H1 (cell line): Measurements from ENCODE around the gene APLP1. TPM values are rescaled to one million over a fixed set of nuclear protein-coding genes. Genes with fewer than 3 reads are reported as not detected.
A peak's percentile ranks its signal among the peaks of the same experiment; 100 is the strongest.

Source experiments
- CTCF ChIA-PET: fragments of 300-600 bp; sonication (Branson Sonifier 250); formaldehyde crosslinking; loops from one replicate; lab custom pipeline; 2021; ENCODE audit not compliant: partially characterized antibody; lab: Charles Lee
- POLR2A ChIA-PET: fragments of 300-600 bp; sonication (Branson Sonifier 250); formaldehyde crosslinking; loops from one replicate; lab custom pipeline; 2021; ENCODE audit warnings: inconsistent platforms; ENCODE audit not compliant: partially characterized antibody; lab: Charles Lee
- DNase-seq, 2 experiments: peaks; one replicate each; pipeline versions ENCODE4 v3.0.0 to v3.0.0-alpha.2; 2010 to 2022; ENCODE audit warnings: low spot score in 2 of 2, low read depth in 1 of 2, mixed read lengths in 1 of 2
- FAIRE-seq: peaks from 2 replicates; lab custom pipeline; 2011; peaks lifted over from hg19 to GRCh38; lab: Jason Lieb, UNC
- H2AFZ ChIP-seq: 2 replicates; pipeline ENCODE4 v1.8.1; 2012; ENCODE audit warnings: low read length, inconsistent platforms
- H2AK5ac ChIP-seq: 2 replicates; pipeline ENCODE4 v1.6.1; 2013; ENCODE audit warnings: low read depth, low read length
- H2BK120ac ChIP-seq: replicated peaks from 2 replicates; pipeline ENCODE3; 2013; ENCODE audit warnings: low read depth, low read length, inconsistent platforms
- H2BK12ac ChIP-seq: 2 replicates; pipeline ENCODE4 v1.6.1; 2013; ENCODE audit warnings: low read depth, low read length
- H2BK15ac ChIP-seq: 2 replicates; pipeline ENCODE4 v1.6.1; 2013; ENCODE audit warnings: low read length
- H2BK20ac ChIP-seq: 2 replicates; pipeline ENCODE4 v1.6.1; 2013; ENCODE audit warnings: low read length
- H2BK5ac ChIP-seq: 2 replicates; pipeline ENCODE4 v1.6.1; 2013; ENCODE audit warnings: low read depth, low read length
- H3K14ac ChIP-seq: 2 replicates; pipeline ENCODE4 v1.6.1; 2013; ENCODE audit warnings: inconsistent platforms; ENCODE audit not compliant: insufficient read length
- H3K18ac ChIP-seq: 2 replicates; pipeline ENCODE4 v1.6.1; 2013; ENCODE audit warnings: low read length; ENCODE audit errors: extremely low read depth
- H3K23ac ChIP-seq: 2 replicates; pipeline ENCODE4 v1.6.1; 2013; ENCODE audit warnings: inconsistent platforms; ENCODE audit not compliant: insufficient read length
- H3K23me2 ChIP-seq: 2 replicates; pipeline ENCODE4 v1.6.1; 2013; ENCODE audit warnings: low read depth, low read length
- H3K27ac ChIP-seq: 2 replicates; pipeline ENCODE4 v1.6.1; 2011; ENCODE audit warnings: low read depth, low read length, inconsistent platforms
- H3K27me3 ChIP-seq, 4 experiments: replicated peaks in 1 of 4; 1 replicate in 1 of 4; 2 replicates in 3 of 4; pipeline versions ENCODE4 v1.6.1 to v1.8.1; 2011 to 2013; ENCODE audit warnings: low read length in 3 of 4, mild to moderate bottlenecking in 3 of 4, inconsistent platforms in 2 of 4, mixed read lengths in 2 of 4, moderate library complexity in 1 of 4; ENCODE audit not compliant: control insufficient read depth in 3 of 4, insufficient read depth in 3 of 4; ENCODE audit errors: extremely low read depth in 1 of 4
- H3K36me3 ChIP-seq, 4 experiments: 2 replicates each; pipeline versions ENCODE4 v1.6.1 to v1.8.1; 2011 to 2013; ENCODE audit warnings: mild to moderate bottlenecking in 4 of 4, low read length in 3 of 4, moderate library complexity in 2 of 4, control low read depth in 1 of 4, inconsistent platforms in 1 of 4; ENCODE audit not compliant: insufficient read depth in 4 of 4, control insufficient read depth in 2 of 4
- H3K4ac ChIP-seq: replicated peaks from 2 replicates; pipeline ENCODE3; 2013; ENCODE audit warnings: low read length, low read depth, mixed read lengths, inconsistent platforms; ENCODE audit not compliant: insufficient read length
- H3K4me1 ChIP-seq, 4 experiments: replicated peaks in 1 of 4; 1 replicate in 1 of 4; 2 replicates in 3 of 4; pipeline versions ENCODE4 v1.6.1 to v1.8.1; 2011 to 2013; ENCODE audit warnings: low read length in 3 of 4, inconsistent platforms in 2 of 4, mixed read lengths in 1 of 4; ENCODE audit not compliant: insufficient read depth in 4 of 4, control insufficient read depth in 3 of 4
- H3K4me2 ChIP-seq, 2 experiments: 2 replicates each; pipeline versions ENCODE4 v1.6.1 to v1.8.1; 2011 to 2013; ENCODE audit warnings: low read depth in 2 of 2, low read length in 2 of 2, control low read depth in 1 of 2, inconsistent platforms in 1 of 2, mild to moderate bottlenecking in 1 of 2; ENCODE audit not compliant: insufficient read depth in 1 of 2
- H3K4me3 ChIP-seq, 4 experiments: fragments of 200-600, 300-600 bp in 1 of 4; sonication (generic), shearing (Covaris generic), sonication (Bioruptor Twin) in 1 of 4; 2 replicates each; pipeline versions ENCODE4 v1.5.1 to v1.8.1; 2011 to 2016; ENCODE audit warnings: low read length in 4 of 4, low read depth in 3 of 4, control low read depth in 2 of 4, inconsistent platforms in 2 of 4, mild to moderate bottlenecking in 2 of 4, mixed read lengths in 1 of 4, moderate library complexity in 1 of 4; ENCODE audit not compliant: insufficient read depth in 2 of 4; ENCODE audit errors: extremely low read depth in 1 of 4
- H3K56ac ChIP-seq: replicated peaks from 2 replicates; pipeline ENCODE3; 2013; ENCODE audit warnings: low read depth, mild to moderate bottlenecking, mixed read lengths, low read length, inconsistent platforms; ENCODE audit not compliant: insufficient read length
- H3K79me1 ChIP-seq: 2 replicates; pipeline ENCODE4 v1.6.1; 2013; ENCODE audit warnings: low read depth, low read length, control low read depth
- H3K79me2 ChIP-seq, 2 experiments: 2 replicates each; pipeline versions ENCODE4 v1.6.1 to v1.8.1; 2012 to 2013; ENCODE audit warnings: low read length in 2 of 2, mild to moderate bottlenecking in 2 of 2, inconsistent platforms in 1 of 2; ENCODE audit not compliant: insufficient read depth in 2 of 2, control insufficient read depth in 1 of 2
- H3K9ac ChIP-seq, 4 experiments: replicated peaks in 1 of 4; 1 replicate in 1 of 4; 2 replicates in 3 of 4; pipeline versions ENCODE4 v1.6.1 to v1.8.1; 2011 to 2013; ENCODE audit warnings: low read depth in 3 of 4, low read length in 3 of 4, control low read depth in 2 of 4, mild to moderate bottlenecking in 2 of 4, moderate library complexity in 2 of 4, inconsistent platforms in 1 of 4; ENCODE audit errors: extremely low read depth in 1 of 4
- H3K9me3 ChIP-seq, 2 experiments: 2 replicates each; pipeline versions ENCODE4 v1.6.1 to v1.8.1; 2012 to 2013; ENCODE audit warnings: mild to moderate bottlenecking in 2 of 2, moderate library complexity in 2 of 2, control low read depth in 1 of 2, inconsistent platforms in 1 of 2, low read depth in 1 of 2, low read length in 1 of 2, mixed read lengths in 1 of 2; ENCODE audit not compliant: insufficient read depth in 2 of 2
- H4K20me1 ChIP-seq, 2 experiments: replicated peaks in 1 of 2; 2 replicates each; pipeline versions ENCODE3 to v1.8.1; 2011 to 2013; ENCODE audit warnings: inconsistent platforms in 2 of 2, low read length in 2 of 2, mild to moderate bottlenecking in 1 of 2; ENCODE audit not compliant: insufficient read depth in 2 of 2, control insufficient read depth in 1 of 2
- H4K5ac ChIP-seq: 2 replicates; pipeline ENCODE4 v1.6.1; 2013; ENCODE audit warnings: low read length, low read depth, mixed read lengths, inconsistent platforms; ENCODE audit not compliant: insufficient read length
- H4K8ac ChIP-seq: 2 replicates; pipeline ENCODE4 v1.8.0; 2013; ENCODE audit warnings: mild to moderate bottlenecking, moderate library complexity, low read length, inconsistent platforms; ENCODE audit not compliant: insufficient read depth; ENCODE audit errors: extremely low read depth
- H4K91ac ChIP-seq: replicated peaks from 2 replicates; pipeline ENCODE3; 2013; ENCODE audit warnings: low read length, mixed read lengths, inconsistent platforms; ENCODE audit not compliant: insufficient read length
- ASH2L ChIP-seq: fragments of 200-600, 300-600 bp; sonication (generic); IDR thresholded peaks from one replicate; pipeline ENCODE4 v1.7.1; 2017; ENCODE audit warnings: low read length
- ATF2 ChIP-seq: IDR thresholded peaks from 2 replicates; pipeline ENCODE4 v1.6.1; 2012; ENCODE audit warnings: low read length, inconsistent platforms
- FOSL1 ChIP-seq: IDR thresholded peaks from 2 replicates; pipeline ENCODE4 v1.6.1; 2011; ENCODE audit warnings: mild to moderate bottlenecking, low read depth, low read length, moderate library complexity; ENCODE audit not compliant: insufficient read depth
- GABPA ChIP-seq: IDR thresholded peaks from 2 replicates; pipeline ENCODE4 v1.6.1; 2011; ENCODE audit warnings: mild to moderate bottlenecking, low read length, moderate library complexity, borderline replicate concordance; ENCODE audit not compliant: insufficient read depth
- GTF2F1 ChIP-seq: IDR thresholded peaks from 2 replicates; pipeline ENCODE4 v1.6.1; 2012; ENCODE audit warnings: low read depth, low read length, improper control_type of control experiment, borderline replicate concordance
- POLR2AphosphoS5 ChIP-seq: IDR thresholded peaks from 2 replicates; pipeline ENCODE4 v1.6.1; 2011; ENCODE audit warnings: low read depth, low read length
- RXRA ChIP-seq: IDR thresholded peaks from 2 replicates; pipeline ENCODE4 v1.6.1; 2011; ENCODE audit warnings: low read depth, mild to moderate bottlenecking, low read length, moderate library complexity; ENCODE audit not compliant: insufficient read depth
- SP2 ChIP-seq: IDR thresholded peaks from 2 replicates; pipeline ENCODE4 v1.6.1; 2012; ENCODE audit warnings: mild to moderate bottlenecking, low read length, inconsistent platforms
- WGBS, 2 experiments: shearing (Covaris generic) in 1 of 2; methylation state at CpG; one replicate each; pipeline versions ENCODE4 v1.1.6 to v1.1.7; 2013 to 2015; ENCODE audit warnings: low lambda C conversion rate in 2 of 2, mixed read lengths in 2 of 2, inconsistent platforms in 1 of 2, low coverage in 1 of 2, missing lambda C conversion rate in 1 of 2; ENCODE audit not compliant: insufficient replicate concordance in 2 of 2, insufficient coverage in 1 of 2, insufficient read length in 1 of 2; ENCODE audit errors: extremely low coverage in 1 of 2, missing lambda C conversion rate in 1 of 2; 5-methylcytosine and 5-hydroxymethylcytosine counted together
- polyA plus RNA-seq, 7 experiments: library from polyadenylated mRNA; depleted of rRNA in 3 of 7; stranded (reverse) in 5 of 7; unstranded in 2 of 7; fragments of >200 nt in 5 of 7; fragments of 200-250 nt in 2 of 7; gene quantifications; 1 replicate in 5 of 7; 2 replicates in 1 of 7; 4 replicates in 1 of 7; pipeline versions ENCODE4 v1.2.1 to v1.2.3, GENCODE V29; 2011 to 2013; ENCODE audit warnings: missing spikeins in 2 of 7, mixed read lengths in 2 of 7
- total RNA-seq: library from RNA; stranded (reverse); fragmentation: NEBNext Ultra II Directional; extraction: Animal tissue kit (Norgen Biotek cat#: 25700); gene quantifications from 2 replicates; pipeline ENCODE4 v1.2.1, GENCODE V29; 2021

Gene APLP1
- total and polyA plus RNA-seq, 2 of the 8 experiments (the other 6 are each of a cell fraction or from before 2014, with no cell fraction given), result 19.9 to 22.0 TPM

- ChIA-PET CTCF (interaction anchor here (0.6 to 2.9 kb wide), 4 partner anchors 11 to 726 kb away, joined by 3 to 18 read pairs (median 4); no protein-coding TSS in a partner anchor), POLR2A (interaction anchor here (0.8 to 1.7 kb wide), 4 partner anchors 8 to 147 kb away, joined by 3 to 20 read pairs (median 4); partner anchors contain the start of genes NPHS1 and SYNE4)
Measured at GRCh38 chr19:35861640-35862160, 6.7 kb upstream of the APLP1 start.

More at GRCh38 chr19:35861640-35862160, 6.7 kb upstream of the APLP1 start:
- H2BK120ac ChIP-seq, result no peak overlapping the region
- FAIRE-seq, result no peak
- H3K18ac ChIP-seq, result no peak overlapping the region
- peak overlapping the region; percentile 47 for H4K5ac ChIP-seq
- peaks cover 16% of the 10 kb centered on the region for H3K23me2 ChIP-seq
- no peak overlapping the region for H3K9ac ChIP-seq
- H2BK20ac ChIP-seq, result no peak overlapping the region
- no peaks in the 10 kb centered on the region for H3K36me3 ChIP-seq
- no peaks in the 10 kb centered on the region for H3K9me3 ChIP-seq
- peak overlapping the region; percentile 30 to 60 (median 51); a peak in 7 of 8 replicates for H3K4me3 ChIP-seq
- H4K91ac ChIP-seq, result peak overlapping the region; percentile 83
- H3K79me1 ChIP-seq, result no peaks in the 10 kb centered on the region
- peak overlapping the region; percentile 80 to 96 for H3K4me2 ChIP-seq
- H4K8ac ChIP-seq, result 0 out of 2 replicates have a peak overlapping the region, but pooled peaks have one; percentile 80
- peak overlapping the region; percentile 96; the same call in 1 of the 2 replicates for H2BK15ac ChIP-seq
- peaks cover 0 to 15% (median 10%) of the 10 kb centered on the region in 4 experiments; a peak in 5 of 7 replicates for H3K4me1 ChIP-seq
- H3K4ac ChIP-seq, result peak overlapping the region; percentile 4
- H3K27me3 ChIP-seq, result peaks cover 7 to 58% (median 54%) of the 10 kb centered on the region in 4 experiments
- no peak overlapping the region for H2BK5ac ChIP-seq
- no peak overlapping the region for H3K23ac ChIP-seq
- H2AFZ ChIP-seq, result peak overlapping the region; percentile 25; the same call in 1 of the 2 replicates
- no peak overlapping the region for H3K14ac ChIP-seq
- no peak for DNase-seq
- no peak overlapping the region for H2AK5ac ChIP-seq
- H3K27ac ChIP-seq, result no peak overlapping the region
- TF ChIP-seq ATF2 (no peak), FOSL1 (no peak), GABPA (no peak), POLR2AphosphoS5 (no peak), RXRA (no peak), SP2 (no peak), GTF2F1 (no peak), ASH2L (no peak)
- TF ChIP-seq, all 59 proteins: peak for 0
- Histone ChIP-seq H3K56ac (no peak overlapping the region), H2BK12ac (no peak overlapping the region), H4K20me1 (peaks cover 0 to 3% of the 10 kb centered on the region in 2 experiments), H3K79me2 (no peaks in the 10 kb centered on the region)
- 54% methylated on average over 19 of the region's 19 CpGs; no CpG with 5 or more reads in 1 of the 2 experiments for WGBS, 2 experiments
